GM18508 (cell line): ENCODE results near the gene ATAD1.
A peak's percentile ranks its signal among the peaks of the same experiment; 100 is the strongest.
"Not testable (repeated sequence)": the region's sequence is repeated elsewhere in the genome, so short reads cannot be mapped to it uniquely, and the experiment has no call there.

ENCODE experiments used
- ATAC-seq: cut with Tn5 transposase; IDR thresholded peaks from one replicate; pipeline ENCODE4 v1.9.1; 2021; ENCODE audit warnings: moderate number of reproducible peaks; ENCODE audit not compliant: insufficient read depth, unreplicated experiment

ATAD1 gene

GRCh38 chr10:87847550-87847949 is 29.5 kb upstream of the ATAD1 start:
- no peak for ATAC-seq

- ATAC-seq = not testable (repeated sequence)
These were observed 28.7 kb upstream of the ATAD1 start for GRCh38 chr10:87846711-87847110.

- no peak for ATAC-seq
These were observed 28.0 kb upstream of the ATAD1 start for GRCh38 chr10:87846023-87846422.

GRCh38 chr10:87845624-87845998 is 27.6 kb upstream of the ATAD1 start:
- no peak for ATAC-seq

GRCh38 chr10:87844837-87845623 is 27.0 kb upstream of the ATAD1 start:
- ATAC-seq = no peak

GRCh38 chr10:87843714-87844113 is 25.7 kb upstream of the ATAD1 start:
- ATAC-seq = no peak

- no peak for ATAC-seq
These were observed 24.9 kb upstream of the ATAD1 start for GRCh38 chr10:87842776-87843497.

- ATAC-seq = no peak
These were observed 24.2 kb upstream of the ATAD1 start for GRCh38 chr10:87842220-87842641.

- no peak for ATAC-seq
These were observed 23.2 kb upstream of the ATAD1 start for GRCh38 chr10:87841186-87841585.

GRCh38 chr10:87838650-87839049 is 20.6 kb upstream of the ATAD1 start:
- no peak for ATAC-seq

- ATAC-seq = no peak
These were observed 19.4 kb upstream of the ATAD1 start for GRCh38 chr10:87837445-87837844.

- ATAC-seq = no peak
These were observed 18.1 kb upstream of the ATAD1 start for GRCh38 chr10:87836098-87836497.

GRCh38 chr10:87829986-87830729 is 12.1 kb upstream of the ATAD1 start:
- no peak for ATAC-seq

GRCh38 chr10:87829051-87829450 is 11.0 kb upstream of the ATAD1 start:
- ATAC-seq = not testable (repeated sequence)

- ATAC-seq = no peak
These were observed 9.7 kb upstream of the ATAD1 start for GRCh38 chr10:87827681-87828080.

- ATAC-seq = no peak
These were observed 8.6 kb upstream of the ATAD1 start for GRCh38 chr10:87826653-87827052.

GRCh38 chr10:87819289-87819585 is 1.2 kb upstream of the ATAD1 start:
- ATAC-seq = no peak

GRCh38 chr10:87818505-87819288 is 671 bp upstream of the ATAD1 start:
- ATAC-seq = peak; percentile 46

GRCh38 chr10:87816898-87817608 is 973 bp downstream of the ATAD1 start:
- no peak for ATAC-seq
